RWPE2 (cell line): ENCODE measurements around the gene SBNO2.
"Not testable (repeated sequence)": the region's sequence is repeated elsewhere in the genome, so short reads cannot be mapped to it uniquely, and the experiment has no call there.

Experiments
- ATAC-seq: fragments of 200-7000 bp; cut with Tn5 transposase; 3 replicates; pipeline ENCODE4 v1.9.1; 2021; ENCODE audit warnings: low read depth
- DNase-seq: peaks from one replicate; pipeline ENCODE4 v3.0.0-alpha.2; 2020; ENCODE audit warnings: low spot score
- H3K27ac ChIP-seq: fragments of 450-650 bp; 2 replicates; pipeline ENCODE4 v1.5.1; 2017; ENCODE audit warnings: mild to moderate bottlenecking; ENCODE audit not compliant: poor library complexity, severe bottlenecking
- H3K27me3 ChIP-seq: fragments of 250-450 bp; sonication (Bioruptor Pico); 2 replicates; pipeline ENCODE4 v1.5.1; 2021; ENCODE audit warnings: mild to moderate bottlenecking, moderate library complexity; ENCODE audit not compliant: insufficient read depth, poor library complexity, severe bottlenecking
- H3K36me3 ChIP-seq: fragments of 250-450 bp; sonication (Bioruptor Pico); 2 replicates; pipeline ENCODE4 v1.5.1; 2020; ENCODE audit warnings: low read depth, mild to moderate bottlenecking, moderate library complexity
- H3K4me1 ChIP-seq: fragments of 250-450 bp; sonication (Bioruptor Pico); 2 replicates; pipeline ENCODE4 v1.5.1; 2021; ENCODE audit warnings: mild to moderate bottlenecking, moderate library complexity; ENCODE audit not compliant: insufficient read depth, poor library complexity, severe bottlenecking
- H3K4me3 ChIP-seq: fragments of 250-450 bp; sonication (Bioruptor Pico); 2 replicates; pipeline ENCODE4 v1.5.1; 2021; ENCODE audit warnings: mild to moderate bottlenecking, moderate library complexity; ENCODE audit not compliant: severe bottlenecking
- H3K9me3 ChIP-seq: fragments of 250-450 bp; sonication (Bioruptor Pico); 2 replicates; pipeline ENCODE4 v1.5.1; 2021; ENCODE audit warnings: mild to moderate bottlenecking, moderate library complexity; ENCODE audit not compliant: severe bottlenecking
- CTCF ChIP-seq: fragments of 450-650 bp; IDR thresholded peaks from one replicate; pipeline ENCODE4 v1.5.1; 2017; ENCODE audit warnings: mild to moderate bottlenecking, moderate library complexity; ENCODE audit not compliant: poor library complexity, severe bottlenecking

SBNO2 gene

GRCh38 chr19:1131718-1132551 lies 42.1 kb downstream of the SBNO2 start:
- Histone ChIP-seq H3K27ac (peak overlapping the region; percentile 79), H3K36me3 (peaks cover 41% of the 10 kb centered on the region), H3K4me3 (peak overlapping the region; percentile 42), H3K4me1 (peaks cover 6% of the 10 kb centered on the region), H3K27me3 (no peaks in the 10 kb centered on the region), H3K9me3 (no peaks in the 10 kb centered on the region)
- ATAC-seq, result peak; percentile 82
- TF ChIP-seq CTCF, result peak; percentile 12
- no peak for DNase-seq

- H3K27ac ChIP-seq, result peak overlapping the region; percentile 79
- no peak; the same call in 2 of the 3 replicates for ATAC-seq
- H3K9me3 ChIP-seq, result no peaks in the 10 kb centered on the region
- no peaks in the 10 kb centered on the region for H3K27me3 ChIP-seq
- peak overlapping the region; percentile 42 for H3K4me3 ChIP-seq
- no peak for DNase-seq
- peaks cover 46% of the 10 kb centered on the region for H3K36me3 ChIP-seq
- no peak for TF ChIP-seq CTCF
- H3K4me1 ChIP-seq, result peaks cover 6% of the 10 kb centered on the region
Measured at GRCh38 chr19:1130771-1131717, 43.0 kb downstream of the SBNO2 start.

GRCh38 chr19:1129535-1129934 lies 44.5 kb downstream of the SBNO2 start:
- H3K4me1 ChIP-seq, result peaks cover 6% of the 10 kb centered on the region

GRCh38 chr19:1129084-1129483 lies 45.0 kb downstream of the SBNO2 start:
- not testable (repeated sequence) for ATAC-seq, H3K4me1 ChIP-seq, H3K27me3 ChIP-seq, H3K9me3 ChIP-seq, H3K4me3 ChIP-seq, H3K27ac ChIP-seq, DNase-seq
- peaks cover 58% of the 10 kb centered on the region for H3K36me3 ChIP-seq

More at GRCh38 chr19:1129535-1129934, 44.5 kb downstream of the SBNO2 start:
- no peak for TF ChIP-seq CTCF
- ATAC-seq, result no peak
- Histone ChIP-seq H3K27ac (no peak overlapping the region), H3K27me3 (no peaks in the 10 kb centered on the region), H3K9me3 (no peaks in the 10 kb centered on the region), H3K36me3 (peaks cover 57% of the 10 kb centered on the region), H3K4me3 (no peak overlapping the region)
- DNase-seq, result no peak

GRCh38 chr19:1128106-1128505 lies 46.0 kb downstream of the SBNO2 start:
- no peaks in the 10 kb centered on the region for H3K27me3 ChIP-seq
- ATAC-seq, result no peak

More at GRCh38 chr19:1128106-1128505, 46.0 kb downstream of the SBNO2 start:
- no peak for TF ChIP-seq CTCF
- H3K9me3 ChIP-seq, result no peaks in the 10 kb centered on the region
- peaks cover 64% of the 10 kb centered on the region for H3K36me3 ChIP-seq
- H3K4me3 ChIP-seq, result no peak overlapping the region
- peaks cover 6% of the 10 kb centered on the region for H3K4me1 ChIP-seq
- H3K27ac ChIP-seq, result no peak overlapping the region
- no peak for DNase-seq
